GM10248 (cell line): Measurements from ENCODE around the gene PXN.

Experiments
- CTCF ChIA-PET: fragments of 300-600 bp; sonication (Branson Sonifier 250); formaldehyde crosslinking; extraction: SDS; loops from one replicate; lab custom pipeline; 2021; ENCODE audit warnings: antibody characterized with exemption; lab: Yijun Ruan, JAX
- POLR2A ChIA-PET: fragments of 350-650 bp; sonication (Branson Sonifier 250); formaldehyde crosslinking; extraction: SDS; loops from one replicate; lab custom pipeline; 2020; ENCODE audit warnings: antibody characterized with exemption; lab: Yijun Ruan, JAX
- DNase-seq: peaks from one replicate; pipeline ENCODE4 v3.0.0; 2012; ENCODE audit errors: extremely low spot score
- TF ChIP-seq, protein P1 (sequence below): IDR thresholded peaks from 2 replicates; pipeline ENCODE4 v1.5.1; 2012; ENCODE audit warnings: mild to moderate bottlenecking, low read depth; ENCODE audit errors: extremely low read depth, missing control alignments, control extremely low read depth

PXN gene

DNA sequence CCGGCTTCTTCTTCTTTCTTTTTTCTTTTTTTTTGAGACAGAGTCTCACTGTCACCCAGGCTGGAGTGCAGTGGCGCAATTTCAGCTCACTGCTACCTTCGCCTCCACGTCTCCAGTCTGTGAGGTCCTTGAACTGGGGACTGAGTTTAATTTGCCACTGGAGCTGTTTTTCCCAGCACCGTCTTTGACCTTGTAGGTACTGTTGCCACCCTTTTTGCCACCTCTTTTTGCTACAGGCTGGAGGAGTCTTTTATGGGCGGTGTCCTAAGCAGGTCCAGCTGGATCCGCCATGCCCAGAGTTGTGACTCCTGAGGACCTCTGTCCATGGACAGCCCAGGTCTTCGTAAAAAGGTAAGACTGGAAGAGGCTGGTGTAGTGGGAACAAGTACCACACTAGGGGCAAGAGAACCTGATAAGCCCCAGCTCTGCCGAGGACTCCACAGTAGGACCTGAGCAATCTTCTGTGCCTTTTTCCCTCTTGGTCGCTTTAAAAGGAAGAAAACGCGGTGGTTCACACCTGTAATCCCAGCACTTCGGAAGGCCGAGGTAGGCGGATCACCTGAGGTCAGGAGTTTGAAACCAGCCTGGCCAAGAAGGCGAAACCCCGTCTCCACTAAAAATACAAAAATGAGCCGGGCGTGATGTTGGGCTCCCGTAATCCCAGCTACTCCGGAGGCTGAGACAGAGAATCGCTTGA, 25.2 kb upstream of the PXN start:
- TF ChIP-seq, protein P1, sequence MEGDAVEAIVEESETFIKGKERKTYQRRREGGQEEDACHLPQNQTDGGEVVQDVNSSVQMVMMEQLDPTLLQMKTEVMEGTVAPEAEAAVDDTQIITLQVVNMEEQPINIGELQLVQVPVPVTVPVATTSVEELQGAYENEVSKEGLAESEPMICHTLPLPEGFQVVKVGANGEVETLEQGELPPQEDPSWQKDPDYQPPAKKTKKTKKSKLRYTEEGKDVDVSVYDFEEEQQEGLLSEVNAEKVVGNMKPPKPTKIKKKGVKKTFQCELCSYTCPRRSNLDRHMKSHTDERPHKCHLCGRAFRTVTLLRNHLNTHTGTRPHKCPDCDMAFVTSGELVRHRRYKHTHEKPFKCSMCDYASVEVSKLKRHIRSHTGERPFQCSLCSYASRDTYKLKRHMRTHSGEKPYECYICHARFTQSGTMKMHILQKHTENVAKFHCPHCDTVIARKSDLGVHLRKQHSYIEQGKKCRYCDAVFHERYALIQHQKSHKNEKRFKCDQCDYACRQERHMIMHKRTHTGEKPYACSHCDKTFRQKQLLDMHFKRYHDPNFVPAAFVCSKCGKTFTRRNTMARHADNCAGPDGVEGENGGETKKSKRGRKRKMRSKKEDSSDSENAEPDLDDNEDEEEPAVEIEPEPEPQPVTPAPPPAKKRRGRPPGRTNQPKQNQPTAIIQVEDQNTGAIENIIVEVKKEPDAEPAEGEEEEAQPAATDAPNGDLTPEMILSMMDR: no peak
- CTCF ChIA-PET: interaction anchor here (1.0 to 4.8 kb wide), 9 partner anchors 9 to 91 kb away, joined by 3 to 53 read pairs (median 5); partner anchors contain the start of genes PXN, RPLP0 and SIRT4
- no peak for DNase-seq

DNA sequence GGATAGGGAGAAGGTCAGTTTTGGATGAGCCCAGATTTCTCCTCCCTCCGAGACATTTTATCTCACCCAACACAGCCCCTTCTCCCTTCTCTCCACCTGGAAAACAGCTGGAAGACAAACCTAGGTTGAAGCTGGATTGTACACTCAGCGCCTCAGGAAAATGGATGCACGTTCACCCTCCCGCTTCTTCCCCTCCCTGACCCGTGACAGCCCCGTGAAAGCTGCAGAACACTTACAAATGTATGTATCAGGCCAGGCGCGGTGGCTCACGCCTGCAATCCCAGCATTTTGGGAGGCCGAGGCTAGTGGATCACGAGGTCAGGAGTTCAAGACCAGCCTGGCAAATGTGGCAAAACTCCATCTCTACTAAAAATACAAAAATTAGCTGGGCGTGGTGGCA, 22.0 kb upstream of the PXN start:
- DNase-seq: no peak
- TF ChIP-seq, protein P1: no peak
- CTCF ChIA-PET: interaction anchor here (2.3 to 6.7 kb wide), 3 partner anchors 15 to 59 kb away, joined by 6 to 41 read pairs (median 32); partner anchors contain the start of genes PXN and SIRT4
- POLR2A ChIA-PET: no interaction called here

More for the DNA sequence above, 25.2 kb upstream of the PXN start:
- POLR2A ChIA-PET: interaction anchor here (0.5 to 4.9 kb wide), 43 partner anchors 9 to 1240 kb away, joined by 3 to 101 read pairs (median 6); partner anchors contain the start of genes PLA2G1B, PXN, RPLP0 and SIRT4

GRCh38 chr12:120286768-120287490, 21.4 kb upstream of the PXN start:
- TF ChIP-seq, protein P1: no peak
- ChIA-PET CTCF (interaction anchor here (1.0 to 6.7 kb wide), 4 partner anchors 15 to 59 kb away, joined by 3 to 41 read pairs (median 19); partner anchors contain the start of genes PXN and SIRT4), POLR2A (no interaction called here)
- DNase-seq: no peak

DNA sequence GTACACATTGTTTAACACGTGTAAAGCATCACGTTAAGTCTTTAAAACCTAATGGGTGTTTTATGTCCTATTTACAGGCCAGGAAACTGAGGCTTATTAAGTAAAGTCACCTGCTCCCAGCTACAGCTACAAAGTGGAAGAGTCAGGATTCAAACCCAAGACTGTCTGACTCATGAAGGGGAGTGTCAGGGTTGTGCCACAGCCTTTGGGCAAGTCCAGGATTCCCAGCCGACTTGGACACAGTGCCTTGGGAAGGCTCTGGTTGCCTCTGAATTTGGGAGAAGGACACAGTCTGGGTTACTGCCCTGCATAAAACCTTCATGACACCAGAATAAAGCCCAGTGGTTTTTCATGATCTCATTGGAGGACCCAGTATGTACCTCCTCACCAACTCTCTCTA, 18.9 kb upstream of the PXN start:
- DNase-seq: no peak
- TF ChIP-seq, protein P1: no peak
- ChIA-PET CTCF (interaction anchor here (1.0 to 6.7 kb wide), 6 partner anchors 18 to 83 kb away, joined by 3 to 41 read pairs (median 4); partner anchors contain the start of genes PXN, RPLP0 and SIRT4), POLR2A (no interaction called here)

GRCh38 chr12:120283318-120283717, 17.8 kb upstream of the PXN start:
- CTCF ChIA-PET: interaction anchor here (0.5 to 6.7 kb wide), 4 partner anchors 17 to 723 kb away, joined by 3 to 41 read pairs (median 18); partner anchors contain the start of genes PXN and RPLP0
- POLR2A ChIA-PET: interaction anchor here (1.0 kb wide), 1 partner anchor 9 kb away, joined by 3 read pairs; the partner anchor contains the start of gene RNU4-2
- no peak for DNase-seq
- TF ChIP-seq, protein P1: no peak
